GM19438 (cell line): ENCODE results near the gene KANSL1.

ENCODE experiments used
- ATAC-seq: cut with Tn5 transposase; IDR thresholded peaks from one replicate; pipeline ENCODE4 v1.9.1; 2021; ENCODE audit warnings: low read depth; ENCODE audit not compliant: unreplicated experiment

The KANSL1 gene

GRCh38 chr17:46169913-46170638 is 23.2 kb downstream of the KANSL1 start:
- ATAC-seq = no peak

- no peak for ATAC-seq
Measured at GRCh38 chr17:46167826-46168569, 25.2 kb downstream of the KANSL1 start.

- ATAC-seq = no peak
Measured at GRCh38 chr17:46167267-46167666, 26.0 kb downstream of the KANSL1 start.

GRCh38 chr17:46166692-46167249 is 26.5 kb downstream of the KANSL1 start:
- no peak for ATAC-seq

GRCh38 chr17:46163929-46164594 is 29.2 kb downstream of the KANSL1 start:
- ATAC-seq = no peak

- ATAC-seq = no peak
Measured at GRCh38 chr17:46163316-46163715, 29.9 kb downstream of the KANSL1 start.

- no peak for ATAC-seq
Measured at GRCh38 chr17:46162866-46163265, 30.4 kb downstream of the KANSL1 start.

- no peak for ATAC-seq
Measured at GRCh38 chr17:46160169-46160568, 33.1 kb downstream of the KANSL1 start.

- no peak for ATAC-seq
Measured at GRCh38 chr17:46159686-46160085, 33.5 kb downstream of the KANSL1 start.

- ATAC-seq = no peak
Measured at GRCh38 chr17:46158323-46159296, 34.6 kb downstream of the KANSL1 start.

GRCh38 chr17:46157443-46158062 is 35.7 kb downstream of the KANSL1 start:
- ATAC-seq = no peak

GRCh38 chr17:46154151-46154816 is 38.9 kb downstream of the KANSL1 start:
- ATAC-seq = no peak

- ATAC-seq = no peak
Measured at GRCh38 chr17:46152423-46152822, 40.8 kb downstream of the KANSL1 start.

GRCh38 chr17:46151762-46152161 is 41.5 kb downstream of the KANSL1 start:
- ATAC-seq = no peak

GRCh38 chr17:46150216-46150963 is 42.8 kb downstream of the KANSL1 start:
- ATAC-seq = no peak

GRCh38 chr17:46148247-46148646 is 45.0 kb downstream of the KANSL1 start:
- ATAC-seq = no peak

GRCh38 chr17:46147296-46147695 is 45.9 kb downstream of the KANSL1 start:
- no peak for ATAC-seq

GRCh38 chr17:46144246-46144645 is 49.0 kb downstream of the KANSL1 start:
- ATAC-seq = no peak
